COLO829 (cell line): ENCODE data around the gene SAXO1.
"Not testable (repeated sequence)": the region's sequence is repeated elsewhere in the genome, so short reads cannot be mapped to it uniquely, and the experiment has no call there.

Source experiments
- DNase-seq: peaks from one replicate; pipeline ENCODE4 v3.0.0; 2012; ENCODE audit warnings: low spot score

The SAXO1 gene

DNA sequence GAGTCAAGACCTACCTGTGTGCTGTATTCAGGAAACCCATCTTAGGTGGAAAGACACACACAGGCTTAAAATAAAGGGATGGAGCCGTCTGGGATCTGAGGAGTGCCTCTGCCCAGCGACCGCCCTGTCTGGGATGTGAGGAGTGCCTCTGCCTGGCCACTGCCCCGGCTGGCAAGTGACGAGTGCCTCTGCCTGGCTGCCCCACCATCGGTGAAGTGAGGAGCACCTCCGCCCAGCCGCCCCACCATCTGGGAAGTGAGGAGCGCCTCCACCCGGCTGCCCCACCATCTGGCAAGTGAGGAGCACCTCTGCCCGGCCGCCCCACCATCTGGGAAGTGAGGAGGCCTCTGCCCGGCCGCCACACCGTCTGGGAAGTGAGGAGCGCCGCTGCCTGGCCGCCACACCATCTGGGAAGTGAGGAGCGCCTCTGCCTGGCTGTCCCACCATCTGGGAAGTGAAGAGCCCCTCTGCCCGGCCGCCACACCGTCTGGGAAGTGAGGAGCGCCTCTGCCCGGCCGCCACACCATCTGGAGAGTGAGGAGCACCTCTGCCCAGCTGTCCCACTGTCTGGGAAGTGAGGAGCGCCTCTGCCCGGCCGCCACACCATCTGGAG lies 33.7 kb downstream of the SAXO1 start:
- no peak for DNase-seq

DNA sequence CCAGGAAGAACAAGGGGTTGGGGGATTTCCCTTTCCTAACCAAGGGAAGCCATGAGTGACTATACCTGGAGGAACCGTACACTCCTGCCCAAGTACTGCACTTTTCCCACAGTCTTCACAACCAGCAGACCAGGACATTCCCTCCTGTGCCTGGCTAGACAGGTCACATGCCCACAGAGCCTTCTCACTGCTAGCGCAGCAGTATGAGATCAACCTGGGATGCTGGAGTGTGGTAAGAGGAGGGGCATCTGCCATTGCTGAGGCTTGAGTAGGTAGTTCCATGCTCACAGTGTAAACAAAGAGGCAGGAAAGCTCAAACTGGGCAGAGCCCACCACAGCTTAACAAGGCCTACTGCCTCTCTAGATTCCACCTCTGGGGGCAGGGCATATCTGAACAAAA lies 35.9 kb downstream of the SAXO1 start:
- DNase-seq: no peak

DNA sequence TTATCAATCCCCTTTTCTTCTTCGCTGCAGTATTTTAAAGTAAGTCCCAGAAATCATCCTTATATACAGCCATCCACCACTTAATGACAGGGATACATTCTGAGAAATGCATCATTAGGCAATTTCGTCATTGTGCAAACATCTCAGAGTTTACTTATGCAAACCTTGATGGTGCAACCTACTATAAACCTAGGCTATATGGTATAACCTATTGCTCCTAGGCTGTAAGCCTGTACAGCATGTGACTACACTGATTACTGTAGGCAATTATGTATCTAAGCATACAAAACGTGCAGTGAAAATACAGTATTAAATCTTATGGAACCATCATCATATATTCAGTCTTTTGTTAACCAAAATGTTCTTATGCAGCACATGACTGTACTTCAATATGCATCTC lies 36.8 kb downstream of the SAXO1 start:
- no peak for DNase-seq

DNA sequence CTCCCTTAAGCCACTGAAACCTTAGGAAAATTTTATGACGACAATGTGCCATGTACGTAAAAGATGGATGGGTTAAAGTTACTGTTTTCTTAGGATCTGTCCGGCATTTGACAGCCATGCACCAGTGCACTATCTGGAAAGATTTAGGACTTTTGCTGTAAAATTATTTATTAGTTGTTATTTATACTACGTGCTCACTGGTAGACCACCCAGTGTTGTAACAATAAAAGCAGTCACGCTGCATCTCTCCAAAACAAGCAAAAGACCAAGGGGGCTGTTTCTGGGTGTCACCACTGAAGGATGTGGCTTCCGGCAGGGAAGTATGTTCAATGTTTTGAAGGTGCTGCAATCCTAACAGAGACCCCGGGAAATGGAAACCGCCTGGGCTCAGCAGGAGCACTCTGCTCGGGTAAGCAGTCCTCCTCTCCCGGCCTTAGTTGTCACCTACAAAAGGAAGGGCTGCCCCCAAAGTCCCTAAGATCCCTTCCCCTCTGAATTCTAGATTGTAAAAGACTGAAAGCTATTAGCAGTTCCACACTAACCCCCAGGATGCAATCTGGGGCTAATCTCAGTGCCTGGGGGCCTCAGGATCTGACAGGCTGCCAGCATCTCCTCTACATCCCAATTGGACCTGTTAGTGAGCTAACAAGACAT lies 38.6 kb downstream of the SAXO1 start:
- DNase-seq: no peak

DNA sequence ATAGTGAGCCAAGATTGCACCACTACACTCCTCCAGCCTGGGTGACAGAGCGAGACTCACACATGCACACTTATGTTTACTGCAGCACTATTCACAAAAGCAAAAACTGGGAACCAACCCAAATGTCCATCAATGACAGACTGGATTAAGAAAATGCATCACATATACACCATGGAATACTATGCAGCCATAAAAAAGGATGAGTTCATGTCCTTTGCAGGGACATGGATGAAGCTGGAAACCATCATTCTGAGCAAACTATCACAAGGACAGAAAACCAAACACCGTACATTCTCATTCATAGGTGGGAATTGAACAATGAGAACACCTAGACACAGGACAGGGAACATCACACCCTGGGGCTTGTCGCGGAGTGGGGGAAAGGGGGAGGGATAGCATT lies 41.8 kb downstream of the SAXO1 start:
- DNase-seq: not testable (repeated sequence)

DNA sequence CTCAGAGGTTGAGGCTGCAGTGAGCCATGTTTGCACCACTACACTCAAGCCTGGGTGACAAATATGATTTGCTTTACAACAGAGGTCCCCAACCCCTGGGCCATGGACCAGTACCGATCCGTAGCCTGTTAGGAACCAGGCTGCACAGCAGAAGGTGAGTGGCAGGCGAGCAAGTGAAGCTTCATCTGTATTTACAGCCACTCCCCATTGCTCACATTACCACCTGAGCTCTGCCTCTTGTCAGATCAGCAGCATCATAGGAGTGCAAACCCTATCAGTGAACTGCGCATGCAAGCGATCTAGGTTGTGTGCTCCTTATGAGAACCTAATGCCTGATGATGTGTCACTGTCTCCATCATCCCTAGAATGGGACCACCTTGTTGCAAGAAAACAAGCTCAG lies 42.5 kb downstream of the SAXO1 start:
- DNase-seq: no peak

DNA sequence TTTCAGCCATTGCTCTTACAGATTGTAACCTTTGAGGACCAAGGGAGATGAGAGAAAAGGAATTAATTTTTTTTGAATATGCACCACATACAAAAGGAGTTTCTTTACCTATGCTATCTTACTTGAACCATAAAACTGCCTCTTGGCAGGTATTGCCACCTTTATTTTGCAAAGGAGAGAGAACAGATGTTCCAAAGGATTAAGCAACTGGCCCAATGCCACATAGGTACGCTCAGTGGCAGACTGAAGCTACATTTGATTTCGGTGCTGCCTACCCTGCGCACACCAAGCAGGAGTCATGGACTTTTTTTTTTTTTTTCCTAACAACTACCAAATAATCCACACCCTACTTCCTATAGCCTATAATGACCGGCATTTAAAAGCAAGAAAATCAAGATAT lies 43.1 kb downstream of the SAXO1 start:
- DNase-seq: no peak

DNA sequence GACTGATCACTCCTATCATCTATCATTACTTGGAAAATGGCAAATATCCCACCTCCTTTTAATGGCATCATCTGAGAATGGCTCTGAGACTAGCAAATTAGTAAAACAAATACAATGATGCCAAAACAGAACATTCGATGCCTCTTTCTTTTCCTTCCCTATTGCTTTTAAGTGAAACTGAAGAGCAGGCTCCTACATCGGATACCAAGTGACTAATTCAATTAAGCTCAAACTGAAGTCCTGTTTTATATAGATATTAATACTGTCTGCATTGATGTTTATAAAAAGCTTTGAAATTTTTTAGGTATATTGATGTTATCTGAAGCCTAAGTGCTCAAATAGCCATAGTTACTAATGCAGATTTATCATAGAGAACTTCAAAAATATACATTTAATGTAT lies 43.9 kb downstream of the SAXO1 start:
- no peak for DNase-seq

DNA sequence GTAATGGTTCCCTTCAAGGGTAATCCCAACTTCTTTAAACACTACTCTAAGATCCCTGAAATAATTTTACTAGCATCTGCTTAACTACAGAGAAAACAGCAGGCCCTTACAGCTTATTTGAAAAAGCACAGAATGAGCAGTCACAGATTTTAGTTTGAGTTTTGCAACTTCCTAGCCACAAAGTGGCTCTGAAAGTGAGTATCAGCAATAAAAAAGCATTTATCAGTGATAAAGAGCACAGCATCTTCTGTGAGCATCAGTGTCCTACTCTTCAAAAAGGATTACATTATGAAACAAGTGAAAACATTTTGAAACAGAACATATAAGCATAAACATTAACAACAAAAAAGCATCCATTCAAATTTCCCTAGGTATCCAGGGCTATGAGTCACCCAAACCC lies 45.0 kb downstream of the SAXO1 start:
- no peak for DNase-seq

DNA sequence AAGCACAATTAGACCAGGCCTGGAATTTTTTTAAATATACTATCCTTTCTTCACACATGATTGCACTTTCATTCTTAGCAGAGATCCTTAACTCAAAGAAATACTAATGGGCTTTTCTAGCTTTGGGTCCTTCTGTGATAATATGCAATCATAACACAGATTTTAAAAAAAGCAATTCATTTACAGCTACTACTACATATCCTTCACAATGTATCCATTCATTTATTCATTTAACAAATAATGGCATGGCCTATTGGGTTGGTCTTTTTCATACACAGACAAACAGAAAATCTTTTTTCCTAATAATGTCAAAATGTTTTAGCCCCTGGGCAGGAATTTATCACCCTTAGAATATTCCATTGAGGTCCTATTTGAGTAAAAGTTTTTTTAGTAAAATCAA lies 47.0 kb downstream of the SAXO1 start:
- peak; percentile 26 for DNase-seq

DNA sequence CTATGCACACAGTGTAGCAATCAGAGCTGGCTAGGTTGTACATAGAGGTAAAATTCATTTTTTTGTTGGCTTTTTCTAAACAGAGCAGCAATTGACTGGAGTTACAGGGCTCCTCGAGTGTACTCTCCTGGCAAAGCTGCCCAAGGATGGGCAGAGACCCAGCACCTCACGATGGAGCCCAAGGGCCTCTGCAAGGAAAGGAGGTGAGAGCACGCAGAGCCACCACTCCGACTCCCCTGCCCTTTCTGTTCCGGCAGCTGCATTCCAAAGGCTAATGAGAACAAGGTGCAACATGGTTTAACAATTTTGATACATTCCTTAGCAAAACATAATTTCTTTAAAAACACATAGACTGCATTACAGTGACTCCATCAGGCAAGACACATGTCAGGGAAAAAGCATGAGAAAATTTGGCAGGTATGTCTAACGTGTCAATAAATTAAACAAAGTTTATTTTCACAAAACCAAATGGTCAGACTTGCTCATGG lies 47.5 kb downstream of the SAXO1 start:
- no peak for DNase-seq

DNA sequence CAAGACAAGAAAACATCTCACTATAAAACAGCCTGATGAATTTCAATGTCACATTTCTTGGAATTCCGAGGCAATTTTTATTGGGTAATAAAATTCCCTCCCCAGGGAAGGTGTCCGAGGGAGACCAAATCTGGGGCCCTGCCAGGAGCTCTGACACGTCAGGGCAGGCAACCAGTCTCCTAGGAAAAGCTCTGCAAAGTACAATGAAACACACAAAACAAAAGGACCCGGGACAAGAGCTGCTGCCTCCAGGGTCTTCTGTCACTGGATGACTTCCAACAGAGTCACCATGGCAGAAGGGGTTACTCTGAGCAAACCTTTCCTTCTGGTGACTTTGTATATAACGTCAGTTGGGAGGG lies 50.8 kb downstream of the SAXO1 start:
- DNase-seq: no peak

DNA sequence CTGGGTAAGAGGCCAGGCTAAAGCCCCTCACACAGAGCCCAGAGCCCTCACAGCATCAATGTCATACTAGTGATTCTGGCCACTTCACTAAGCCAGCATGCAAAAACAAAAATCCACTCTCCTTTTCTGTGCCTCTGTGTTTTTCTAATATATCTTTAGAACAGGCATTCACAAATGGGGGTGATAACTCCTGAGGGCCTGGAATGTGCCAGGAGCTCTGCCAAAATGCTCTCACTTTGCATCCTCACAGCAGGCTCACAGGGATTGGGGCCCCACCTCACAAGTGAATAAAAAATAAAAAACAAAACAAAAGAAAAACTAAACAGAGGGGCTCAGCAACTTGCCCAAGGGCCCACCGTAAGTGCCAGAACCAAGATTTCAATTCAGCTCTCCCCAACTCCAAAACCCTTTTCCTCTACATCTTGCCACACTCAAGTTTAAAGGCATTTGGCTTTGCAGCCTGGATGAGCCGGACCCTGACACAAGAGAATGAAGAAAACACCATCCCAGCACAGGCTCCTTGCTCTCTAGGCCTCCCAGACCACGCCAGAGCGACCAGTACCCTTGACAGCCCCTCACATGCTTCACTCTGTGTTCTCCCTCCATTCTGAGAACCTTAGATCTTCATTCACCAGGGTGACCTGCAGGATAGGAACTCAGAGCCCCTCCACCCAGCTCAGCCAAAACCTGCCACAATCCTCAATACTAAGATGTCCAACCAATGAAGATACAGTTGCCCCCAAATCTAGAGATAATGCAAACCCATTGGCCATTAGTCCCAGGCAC lies 51.3 kb downstream of the SAXO1 start:
- DNase-seq: no peak

DNA sequence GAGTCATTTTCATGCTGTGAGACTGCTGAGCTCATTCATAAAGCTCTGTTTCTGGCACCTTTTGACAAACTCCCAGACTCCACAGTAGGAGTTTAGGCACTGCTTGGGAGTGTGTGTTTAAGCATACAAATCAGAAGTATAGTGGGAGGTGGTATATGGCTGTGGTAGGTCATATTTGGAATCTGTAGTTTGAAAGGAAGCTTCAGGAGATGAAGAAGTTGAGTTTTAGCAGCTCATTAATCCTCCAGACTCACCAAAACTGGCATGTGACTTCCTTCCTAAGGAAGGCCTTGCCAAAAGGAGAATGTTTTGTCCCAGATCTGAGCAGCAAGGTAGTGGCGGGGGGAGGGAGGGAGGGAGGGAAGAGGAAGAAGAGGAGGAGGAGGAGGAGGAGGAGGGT lies 52.8 kb downstream of the SAXO1 start:
- no peak for DNase-seq

DNA sequence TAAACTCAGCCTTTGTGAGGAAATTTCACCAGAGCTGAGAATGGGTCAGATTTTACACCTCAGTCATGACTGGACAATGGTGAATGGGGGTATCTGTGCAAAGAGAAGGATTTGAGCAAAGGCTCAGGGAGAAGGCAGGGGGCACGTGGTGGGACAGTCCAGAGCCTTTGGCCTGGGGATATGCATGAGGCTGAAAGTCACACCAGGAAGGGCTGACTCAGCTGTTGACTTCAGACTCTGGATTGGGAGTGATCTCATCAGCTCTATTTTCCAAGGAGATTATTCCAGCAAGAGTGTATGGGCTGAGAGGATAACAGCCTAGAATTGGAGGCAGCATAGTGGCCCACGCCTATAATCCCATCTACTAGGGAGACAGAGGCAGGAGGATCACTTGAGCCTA lies 53.6 kb downstream of the SAXO1 start:
- DNase-seq: peak; percentile 35

DNA sequence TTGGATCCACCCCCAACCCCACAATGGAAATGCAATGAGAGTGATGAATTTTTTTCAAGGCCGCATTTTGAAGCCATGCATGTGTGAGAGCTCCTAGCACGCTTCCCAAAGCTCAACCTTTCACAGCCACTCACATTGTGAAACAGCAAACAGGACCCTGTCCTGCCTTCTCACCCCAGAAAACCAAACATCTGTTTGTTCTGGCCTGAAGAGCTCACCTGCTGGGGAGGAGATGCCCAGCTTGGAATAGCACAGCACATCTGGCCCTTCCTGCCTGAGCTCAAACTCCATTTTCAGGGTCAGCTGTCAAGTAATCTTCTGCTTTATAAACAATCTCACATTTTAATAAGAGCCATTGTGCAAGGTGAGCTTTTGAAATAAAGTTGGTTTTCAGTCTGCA lies 54.8 kb downstream of the SAXO1 start:
- DNase-seq: no peak

DNA sequence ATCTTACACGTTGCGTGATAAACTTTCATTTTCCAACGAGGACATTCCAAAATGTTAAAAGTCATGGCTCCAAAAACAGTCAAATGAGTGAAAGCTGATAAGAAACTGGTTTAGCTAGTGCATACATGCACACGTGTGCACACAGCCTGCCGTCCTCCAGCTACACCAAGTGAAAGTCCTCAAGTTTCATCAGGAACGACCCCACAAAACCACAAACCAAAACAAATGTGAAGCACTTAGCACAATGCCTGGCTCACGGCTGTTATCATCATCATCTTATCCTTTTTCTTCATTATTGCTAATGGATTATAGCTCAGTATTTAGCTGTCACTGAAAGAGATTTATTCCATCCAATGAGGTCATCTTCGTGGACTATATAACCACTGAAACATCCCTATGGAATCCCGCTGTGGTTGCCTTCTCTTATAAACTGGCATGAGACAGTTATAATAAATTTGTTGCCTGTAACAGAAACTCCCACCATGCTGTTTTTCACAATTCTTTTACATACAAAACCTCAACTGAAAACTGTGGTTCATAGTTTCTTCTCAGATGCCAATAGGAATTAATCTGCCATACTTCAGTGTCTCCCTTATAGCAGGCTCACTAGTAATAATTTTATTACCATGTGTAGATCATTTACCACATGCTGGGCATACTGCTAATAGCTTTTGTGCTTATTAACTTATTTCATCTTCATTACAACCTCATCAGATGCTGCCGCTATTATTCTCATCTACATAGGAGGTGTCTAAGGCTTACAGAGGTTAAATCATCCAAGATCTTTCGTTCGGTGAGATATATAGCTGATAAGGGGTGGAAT lies 56.1 kb downstream of the SAXO1 start:
- DNase-seq: no peak

DNA sequence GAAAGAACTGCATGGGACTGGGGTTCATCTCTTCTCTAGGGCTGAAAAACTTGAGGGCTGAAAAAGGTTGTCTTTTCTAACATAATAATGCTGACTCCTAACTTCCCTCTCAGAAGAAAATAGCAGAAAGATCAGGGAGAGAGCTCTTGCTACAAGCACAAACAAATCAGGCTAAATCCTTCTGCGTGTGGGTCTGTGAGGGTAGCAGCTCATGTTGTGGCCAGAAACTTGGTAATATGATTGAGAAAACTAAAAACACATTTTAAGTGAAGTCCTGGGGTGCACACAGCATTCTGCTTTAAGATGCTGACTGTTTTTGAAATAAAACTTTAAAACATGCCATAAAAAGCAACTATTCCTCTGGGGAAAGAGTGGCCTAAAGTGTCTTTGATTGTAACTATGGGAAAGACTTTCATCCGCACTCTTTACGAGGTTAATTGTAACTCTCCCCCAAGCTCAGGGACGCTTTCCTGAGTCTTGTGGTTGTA lies 56.7 kb downstream of the SAXO1 start:
- DNase-seq: no peak

DNA sequence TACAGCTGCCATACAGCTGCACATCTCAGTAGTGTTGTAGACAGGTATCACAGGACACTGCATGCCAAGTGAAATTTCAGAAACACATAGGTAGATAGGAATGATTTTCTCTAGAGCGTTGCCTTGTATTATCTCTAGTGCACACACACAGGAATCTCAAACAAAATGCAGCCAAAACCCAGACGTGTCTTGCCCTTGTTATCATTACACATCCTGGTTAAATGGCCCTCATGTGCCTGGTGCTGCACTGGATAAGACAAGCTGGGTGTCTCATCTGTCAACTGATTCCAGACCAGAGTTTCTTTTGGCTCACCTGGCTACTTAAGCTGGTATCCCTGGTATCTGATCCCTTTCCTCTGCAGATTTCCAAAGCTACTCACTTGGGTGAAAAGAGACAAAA lies 59.7 kb downstream of the SAXO1 start:
- no peak for DNase-seq

DNA sequence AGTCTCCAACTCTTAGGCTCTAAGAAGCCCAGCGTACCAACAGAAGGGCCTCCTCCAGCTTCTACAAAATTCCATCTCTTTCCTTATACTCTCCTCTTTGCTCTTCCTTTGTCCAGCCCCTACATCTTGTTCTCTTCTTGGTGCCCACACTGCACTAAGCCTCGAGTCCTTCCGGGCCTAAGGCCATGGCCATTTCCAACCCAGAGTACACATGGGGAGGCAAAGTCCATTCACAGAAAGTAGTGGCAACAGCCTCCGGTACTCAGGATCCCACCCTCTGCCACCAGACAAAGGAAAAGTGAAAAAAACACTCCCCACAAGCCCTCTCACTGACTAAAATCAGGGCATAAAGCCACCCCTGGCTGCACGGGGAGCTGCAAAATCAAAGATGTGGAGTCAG lies 60.3 kb downstream of the SAXO1 start:
- DNase-seq: no peak

DNA sequence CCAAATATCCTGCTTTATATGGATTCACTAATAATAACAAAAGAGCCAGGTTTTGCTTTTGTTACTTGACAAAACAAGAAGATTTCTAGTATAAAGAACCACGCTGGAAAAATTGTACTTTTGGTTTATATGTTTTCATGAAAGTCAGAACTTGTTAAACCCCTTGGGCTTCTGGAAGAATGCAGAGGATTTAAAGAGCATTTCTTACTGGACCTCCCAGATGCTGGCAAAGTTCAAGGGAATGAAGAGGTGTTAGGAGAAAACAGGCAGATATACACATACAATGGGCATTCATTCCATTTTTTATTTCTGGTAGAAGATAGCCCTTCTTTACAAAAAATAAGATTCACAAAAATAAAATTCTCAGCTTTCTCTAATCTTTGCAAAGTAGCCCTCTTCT lies 61.1 kb downstream of the SAXO1 start:
- DNase-seq: no peak

DNA sequence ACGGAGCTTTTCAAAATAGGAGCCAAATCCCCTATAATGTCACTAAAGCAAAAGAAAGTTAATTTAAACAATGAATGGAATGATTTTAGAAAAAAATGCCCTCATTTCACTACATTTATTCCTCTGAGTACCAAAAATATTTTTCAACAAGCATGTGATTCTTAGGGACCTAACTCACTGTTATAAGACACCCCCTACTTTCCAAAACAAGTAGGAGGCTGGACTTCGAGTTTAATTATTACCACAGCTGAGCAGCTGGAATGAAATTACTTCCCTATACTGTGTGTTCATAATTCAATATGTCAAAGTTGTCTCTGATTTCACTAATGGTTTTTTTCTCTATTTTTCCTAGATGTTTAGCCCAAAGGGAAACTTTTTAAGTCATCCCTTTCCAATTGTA lies 61.6 kb downstream of the SAXO1 start:
- DNase-seq: no peak
